Activated CD4-positive, alpha-beta T cell treated with anti-CD3 and anti-CD28 coated beads, Interleukin-2, amount 10 ng/mL, durations not matched to agents 7 days and 5 days (primary cell): ENCODE measurements around the gene UPF3B. TPM values are rescaled to one million over a fixed set of nuclear protein-coding genes. Genes with fewer than 3 reads are reported as not detected.
"Not testable (repeated sequence)": the region's sequence is repeated elsewhere in the genome, so short reads cannot be mapped to it uniquely, and the experiment has no call there.

Source experiments
- CTCF ChIA-PET: fragments of 350-600 bp; sonication (Branson Sonifier 250); formaldehyde crosslinking; loops from one replicate; lab custom pipeline; 2021; ENCODE audit warnings: antibody characterized with exemption; lab: Charles Lee
- POLR2A ChIA-PET: fragments of 350-600 bp; sonication (Branson Sonifier 250); formaldehyde crosslinking; loops from one replicate; lab custom pipeline; 2021; ENCODE audit warnings: antibody characterized with exemption; lab: Charles Lee
- DNase-seq: peaks from one replicate; pipeline ENCODE4 v3.0.0-alpha.2; 2020
- H3K27ac Mint-ChIP-seq: one replicate; pipeline ENCODE4 v1.8.0; 2021; ENCODE audit warnings: mild to moderate bottlenecking, moderate library complexity, mixed read lengths
- H3K27me3 Mint-ChIP-seq: one replicate; pipeline ENCODE4 v1.8.0; 2021; ENCODE audit warnings: mixed read lengths
- H3K36me3 Mint-ChIP-seq: one replicate; pipeline ENCODE4 v1.8.0; 2021; ENCODE audit warnings: low read depth, mixed read lengths
- H3K4me1 Mint-ChIP-seq: one replicate; pipeline ENCODE4 v1.8.0; 2021; ENCODE audit warnings: mixed read lengths
- H3K4me3 Mint-ChIP-seq: one replicate; pipeline ENCODE4 v1.8.0; 2021; ENCODE audit warnings: mild to moderate bottlenecking, moderate library complexity, mixed read lengths
- H3K9me3 Mint-ChIP-seq: one replicate; pipeline ENCODE4 v1.8.0; 2021; ENCODE audit warnings: mixed read lengths
- total RNA-seq, 2 experiments: library from RNA; stranded (reverse); gene quantifications; one replicate each; pipeline ENCODE4 v1.2.3, GENCODE V29; 2021

The UPF3B gene
- total RNA-seq, 2 experiments from 2014 or later, result 11.8 to 12.3 TPM

DNA sequence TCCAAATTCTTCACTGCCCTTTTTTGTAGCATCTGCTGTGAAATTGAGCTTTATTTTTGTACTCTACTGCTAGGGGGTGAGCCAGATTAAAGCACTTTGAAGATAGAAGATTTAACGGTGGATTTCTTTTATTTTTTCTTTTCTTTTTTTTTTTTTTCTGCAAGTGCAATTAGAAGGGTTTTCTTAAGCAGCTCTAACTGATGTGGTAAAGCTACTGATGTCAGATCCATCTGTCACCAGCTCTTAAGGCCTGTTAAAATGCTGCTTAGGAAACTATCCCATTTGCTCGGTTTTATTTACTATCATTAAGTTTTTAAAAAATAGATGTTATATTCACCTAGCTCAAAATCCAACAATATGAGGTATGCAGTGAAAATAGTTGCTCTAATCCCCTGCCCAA lies 26.0 kb upstream of the UPF3B start:
- Mint-ChIP-seq H3K36me3 (peaks cover 9% of the 10 kb centered on the region), H3K4me3 (no peak overlapping the region), H3K27ac (peak overlapping the region; percentile 54), H3K4me1 (peaks cover 20% of the 10 kb centered on the region), H3K27me3 (no peaks in the 10 kb centered on the region), H3K9me3 (no peaks in the 10 kb centered on the region)
- ChIA-PET CTCF (interaction anchor here (1.0 kb wide), 1 partner anchor 9 kb away, joined by 3 read pairs; no protein-coding TSS in a partner anchor), POLR2A (no interaction called here)
- DNase-seq, result no peak

DNA sequence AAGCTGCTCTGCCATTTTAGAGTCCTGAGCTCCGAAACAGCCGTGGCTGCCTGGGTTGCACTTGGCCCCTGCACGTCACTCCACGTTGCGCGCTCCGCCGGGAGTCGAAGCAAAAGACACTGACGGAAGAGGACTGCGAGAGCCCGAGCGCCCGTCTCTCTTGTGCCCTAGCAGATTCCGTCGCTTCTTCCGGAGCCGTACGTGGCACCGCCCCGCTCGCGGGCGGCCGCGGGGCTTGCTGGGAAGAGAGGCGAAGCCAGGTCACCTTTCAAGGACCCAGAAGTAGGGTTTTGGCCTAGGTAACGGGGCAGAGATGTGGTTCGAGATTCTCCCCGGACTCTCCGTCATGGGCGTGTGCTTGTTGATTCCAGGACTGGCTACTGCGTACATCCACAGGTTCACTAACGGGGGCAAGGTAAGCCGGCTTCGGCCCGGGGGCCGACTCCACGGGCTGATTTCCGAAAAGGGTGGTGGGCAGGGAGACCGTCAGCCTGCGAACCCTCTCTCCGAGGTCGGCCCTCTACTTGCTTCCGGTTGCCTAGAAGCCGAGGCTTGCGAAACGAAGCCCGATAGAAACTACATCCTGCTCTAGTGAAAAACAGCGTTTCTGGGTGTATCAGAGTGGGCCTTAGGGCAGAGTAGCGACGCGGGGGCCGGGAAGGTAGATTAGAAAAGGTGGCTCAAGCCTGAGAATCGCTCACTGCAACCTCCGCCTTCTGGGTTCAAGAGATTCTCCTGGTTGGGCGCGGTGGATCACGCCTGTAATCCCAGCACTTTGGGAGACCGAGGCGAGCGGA lies 19.0 kb upstream of the UPF3B start, which contains the start of the genes NDUFA1 and RNF113A:
Gene NDUFA1 (plus strand): TSS at position 234 of the 797 bp plus-strand sequence. CDS start 80 bp downstream, at position 314.
Gene RNF113A (minus strand): TSS at position 135 of the 797 bp plus-strand sequence. CDS start 120 bp downstream, at position 15.
- H3K4me3 Mint-ChIP-seq, result peak within 1 kb of the TSS; percentile 100
- H3K27me3 Mint-ChIP-seq, result no peaks in the 10 kb centered on the region
- DNase-seq, result peak; percentile 87
- CTCF ChIA-PET, result interaction anchor here (1.2 to 1.5 kb wide), 2 partner anchors 10 to 19 kb away, joined by 3 to 5 read pairs; partner anchors contain the start of gene UPF3B
- H3K4me1 Mint-ChIP-seq, result peaks cover 16% of the 10 kb centered on the region
- H3K9me3 Mint-ChIP-seq, result no peaks in the 10 kb centered on the region
- peaks cover 21% of the 10 kb centered on the region for H3K36me3 Mint-ChIP-seq
- H3K27ac Mint-ChIP-seq, result peak within 1 kb of the TSS; percentile 100
- POLR2A ChIA-PET, result no interaction called here

DNA sequence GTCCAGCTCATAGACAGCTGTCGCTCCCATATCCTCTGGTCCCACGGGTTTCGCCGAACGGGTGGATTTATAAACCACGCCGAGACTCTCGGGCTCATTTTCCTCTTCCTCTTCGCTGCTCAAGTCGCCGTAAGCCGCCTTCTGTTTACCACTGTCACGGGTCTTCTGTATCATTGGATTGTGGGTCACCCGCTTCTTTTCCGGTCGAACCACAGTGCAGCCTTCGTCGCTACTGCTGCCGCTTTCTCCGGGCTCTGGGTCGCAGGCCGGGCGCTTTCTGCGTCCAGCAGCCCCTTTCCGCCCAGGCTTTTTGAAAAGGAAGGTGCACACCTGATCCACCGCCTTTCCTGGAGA lies 18.5 kb upstream of the UPF3B start:
- ChIA-PET POLR2A (no interaction called here), CTCF (interaction anchor here (0.6 to 1.8 kb wide), 5 partner anchors 9 to 272 kb away, joined by 3 to 5 read pairs (median 3); partner anchors contain the start of gene UPF3B)
- H3K9me3 Mint-ChIP-seq, result no peaks in the 10 kb centered on the region
- peak overlapping the region; percentile 100 for H3K27ac Mint-ChIP-seq
- H3K4me1 Mint-ChIP-seq, result peaks cover 16% of the 10 kb centered on the region
- peak overlapping the region; percentile 100 for H3K4me3 Mint-ChIP-seq
- H3K36me3 Mint-ChIP-seq, result peaks cover 21% of the 10 kb centered on the region
- DNase-seq, result no peak
- H3K27me3 Mint-ChIP-seq, result no peaks in the 10 kb centered on the region

DNA sequence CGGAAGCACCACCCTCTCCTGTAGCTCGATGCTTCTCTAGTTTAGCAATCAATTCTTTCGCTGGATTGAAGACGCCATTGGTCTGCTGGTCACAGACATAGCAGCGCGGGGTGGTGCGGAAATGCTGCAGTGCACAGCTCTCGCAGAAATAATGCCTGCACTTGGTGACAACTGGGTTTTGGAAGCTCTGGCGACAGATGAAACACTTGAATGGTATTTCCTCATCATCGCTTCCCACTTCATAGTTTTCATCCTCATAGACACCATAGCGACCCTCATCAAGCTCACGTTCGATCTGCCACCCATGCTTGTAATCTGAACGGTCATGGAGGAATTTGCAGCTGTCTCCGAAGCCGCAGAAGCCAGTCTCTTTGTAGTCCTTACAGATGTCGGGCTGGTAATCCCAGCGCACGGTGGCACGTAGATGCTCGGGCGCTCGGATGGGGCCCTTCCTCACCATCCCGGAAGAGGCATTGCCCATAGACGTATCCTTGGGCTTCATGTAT lies 17.9 kb upstream of the UPF3B start:
- DNase-seq, result peak; percentile 40

DNA sequence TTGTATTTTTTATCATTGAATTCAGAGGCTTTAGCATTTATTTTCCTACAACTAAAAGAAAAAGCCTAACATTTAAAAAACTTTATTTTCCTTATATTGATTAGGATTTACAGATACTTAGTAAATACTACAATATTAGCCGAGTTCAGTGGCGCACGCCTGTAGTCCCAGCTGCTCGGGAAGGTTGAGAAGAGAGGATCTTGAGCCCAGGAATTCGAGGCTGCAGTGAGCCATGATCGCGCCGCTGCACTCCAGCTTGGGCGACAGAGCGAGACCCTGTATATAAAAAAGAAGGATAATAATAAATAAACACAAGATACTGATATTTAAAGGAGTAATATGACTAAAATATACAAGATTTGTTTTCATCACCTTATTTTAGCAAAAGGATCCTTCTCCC lies 681 bp upstream of the UPF3B start:
- no peaks in the 10 kb centered on the region for H3K27me3 Mint-ChIP-seq
- H3K9me3 Mint-ChIP-seq, result no peaks in the 10 kb centered on the region
- H3K36me3 Mint-ChIP-seq, result peaks cover 12% of the 10 kb centered on the region
- POLR2A ChIA-PET, result interaction anchor here (0.5 to 1.3 kb wide), 3 partner anchors 20 to 188 kb away, joined by 3 to 10 read pairs (median 5); partner anchors contain the start of gene RPL39
- H3K27ac Mint-ChIP-seq, result peak overlapping the region; percentile 97
- H3K4me3 Mint-ChIP-seq, result peak overlapping the region; percentile 98
- peaks cover 23% of the 10 kb centered on the region for H3K4me1 Mint-ChIP-seq
- DNase-seq, result no peak
- CTCF ChIA-PET, result interaction anchor here (1.2 to 1.5 kb wide), 3 partner anchors 18 to 62 kb away, joined by 3 to 6 read pairs (median 5); partner anchors contain the start of genes NDUFA1, RNF113A and RPL39

More for the DNA sequence above, 17.9 kb upstream of the UPF3B start:
- Mint-ChIP-seq H3K4me1 (peaks cover 16% of the 10 kb centered on the region), H3K36me3 (peaks cover 18% of the 10 kb centered on the region), H3K27me3 (no peaks in the 10 kb centered on the region), H3K4me3 (peak overlapping the region; percentile 100), H3K27ac (peak overlapping the region; percentile 100), H3K9me3 (no peaks in the 10 kb centered on the region)
- ChIA-PET CTCF (interaction anchor here (0.6 to 1.8 kb wide), 8 partner anchors 9 to 271 kb away, joined by 3 to 5 read pairs (median 3); partner anchors contain the start of genes RPL39 and UPF3B), POLR2A (no interaction called here)

DNA sequence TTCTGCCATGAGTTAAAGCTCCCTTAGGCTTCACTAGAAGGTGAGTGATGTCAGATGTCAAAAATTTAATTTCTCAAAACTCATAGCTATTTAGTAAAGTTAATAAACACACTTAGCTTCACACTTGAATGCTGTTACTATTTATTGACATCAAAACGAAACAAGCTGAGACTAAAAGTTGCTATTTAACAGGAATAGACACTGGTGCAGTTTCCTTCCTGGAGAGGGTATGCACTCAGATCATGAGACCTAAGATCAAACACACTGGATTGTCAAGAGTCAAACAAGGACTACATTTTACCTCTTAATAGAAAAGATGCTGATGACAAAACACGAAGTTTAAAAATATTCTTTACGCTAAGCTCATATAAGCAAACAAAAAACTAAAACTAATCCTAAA lies 18.9 kb downstream of the UPF3B start:
- Mint-ChIP-seq H3K4me3 (no peak overlapping the region), H3K27me3 (no peaks in the 10 kb centered on the region), H3K27ac (no peak overlapping the region), H3K9me3 (no peaks in the 10 kb centered on the region), H3K36me3 (peaks cover 47% of the 10 kb centered on the region), H3K4me1 (no peaks in the 10 kb centered on the region)
- CTCF ChIA-PET, result interaction anchor here (0.8 to 1.2 kb wide), 2 partner anchors 8 to 19 kb away, joined by 3 read pairs; partner anchors contain the start of gene UPF3B
- POLR2A ChIA-PET, result no interaction called here
- no peak for DNase-seq

DNA sequence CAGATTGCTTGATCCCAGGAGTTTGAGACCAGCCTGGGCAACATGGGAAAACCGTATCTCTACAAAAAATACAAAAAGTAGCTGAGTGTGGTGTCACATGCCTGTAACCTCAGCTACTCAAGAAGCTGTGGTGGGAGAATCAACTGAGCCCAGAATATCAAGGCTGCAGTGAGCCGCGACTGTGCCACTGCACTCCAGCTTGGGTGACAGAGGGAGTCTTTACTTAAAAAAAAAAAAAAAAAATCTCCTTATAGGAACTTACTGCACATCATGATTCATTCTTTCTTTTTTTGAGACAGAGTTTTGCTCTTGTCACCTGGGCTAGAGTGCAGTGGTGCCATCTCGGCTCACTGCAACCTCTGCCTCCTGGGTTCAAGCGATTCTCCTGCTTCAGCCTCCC lies 24.3 kb downstream of the UPF3B start:
- Mint-ChIP-seq H3K27me3 (no peaks in the 10 kb centered on the region), H3K36me3 (peaks cover 19% of the 10 kb centered on the region), H3K4me3 (no peak overlapping the region), H3K9me3 (no peaks in the 10 kb centered on the region), H3K27ac (no peak overlapping the region), H3K4me1 (peaks cover 10% of the 10 kb centered on the region)
- DNase-seq, result no peak
- ChIA-PET CTCF (no interaction called here), POLR2A (no interaction called here)

DNA sequence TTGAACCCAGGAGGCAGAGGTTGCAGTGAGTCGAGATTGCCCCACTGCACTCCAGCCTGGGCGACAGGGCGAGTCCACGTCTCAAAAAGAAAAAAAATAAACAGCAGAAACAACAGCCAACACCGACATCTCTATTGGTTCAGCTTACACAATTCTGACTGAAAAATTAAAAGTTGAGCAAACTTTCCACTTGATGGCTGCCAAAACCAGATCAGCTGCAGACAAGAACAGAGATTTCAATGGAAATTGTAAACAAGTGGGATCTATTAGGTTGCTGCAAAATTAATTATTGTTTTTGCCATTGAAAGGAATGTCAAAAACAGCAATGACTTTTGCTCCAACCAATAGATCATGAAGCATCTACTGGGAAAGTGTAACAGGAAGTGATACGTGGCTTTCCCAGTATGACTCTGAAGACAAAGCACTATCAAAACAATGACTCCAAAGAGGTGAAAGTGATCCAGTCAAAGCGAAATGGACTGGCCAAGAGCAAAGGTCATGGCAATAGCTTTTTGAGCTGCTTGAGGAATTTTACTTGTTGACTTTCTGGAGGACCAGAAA lies 26.3 kb downstream of the UPF3B start:
- Mint-ChIP-seq H3K36me3 (peaks cover 16% of the 10 kb centered on the region), H3K27me3 (no peaks in the 10 kb centered on the region), H3K4me3 (no peak overlapping the region), H3K4me1 (peaks cover 19% of the 10 kb centered on the region), H3K27ac (peak overlapping the region; percentile 69), H3K9me3 (no peaks in the 10 kb centered on the region)
- ChIA-PET POLR2A (no interaction called here), CTCF (interaction anchor here (1.7 kb wide), 1 partner anchor 42 kb away, joined by 4 read pairs; no protein-coding TSS in a partner anchor)
- DNase-seq, result no peak

DNA sequence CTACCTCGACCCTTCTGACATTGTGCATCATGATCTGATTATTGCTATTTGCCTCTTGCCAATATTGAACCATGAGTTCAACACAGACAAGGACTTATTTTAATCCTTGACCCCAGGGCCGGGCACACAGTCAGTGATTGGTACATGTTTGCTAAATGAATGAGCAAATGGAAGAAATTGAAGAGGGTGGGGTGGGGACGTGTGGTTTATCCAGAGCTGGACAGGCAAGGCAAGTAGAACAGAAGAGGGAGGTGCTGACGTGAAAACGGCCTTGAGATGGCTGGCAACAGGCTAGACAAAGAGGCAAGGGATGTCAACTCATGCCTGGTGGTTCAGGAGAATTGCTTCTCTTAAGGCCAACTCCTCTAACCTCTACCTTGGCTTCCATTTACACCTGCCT lies 28.5 kb downstream of the UPF3B start:
- not testable (repeated sequence) for H3K4me3 Mint-ChIP-seq

DNA sequence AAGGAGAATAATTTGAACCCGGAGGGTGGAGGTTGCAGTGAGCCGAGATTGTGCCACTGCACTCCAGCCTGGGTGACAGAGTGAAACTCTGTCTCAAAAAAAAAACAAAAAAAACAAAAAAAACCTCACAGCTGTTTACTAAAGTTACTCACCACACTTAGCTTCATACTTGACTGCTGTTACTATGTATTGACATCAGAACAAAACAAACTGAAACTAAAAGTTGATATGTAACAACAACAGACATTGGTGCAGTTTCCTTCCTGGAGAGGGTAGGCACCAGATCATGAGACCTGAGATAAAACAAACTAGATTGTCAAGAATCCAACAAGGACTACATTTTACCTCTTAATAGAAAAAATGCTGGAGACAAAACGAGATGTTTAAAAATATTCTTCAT lies 31.1 kb downstream of the UPF3B start:
- H3K36me3 Mint-ChIP-seq, H3K9me3 Mint-ChIP-seq, H3K27me3 Mint-ChIP-seq, POLR2A ChIA-PET: not testable (repeated sequence)
- H3K4me1 Mint-ChIP-seq, result peaks cover 18% of the 10 kb centered on the region
- peak overlapping the region; percentile 48 for H3K4me3 Mint-ChIP-seq
- peak; percentile 32 for DNase-seq
- H3K27ac Mint-ChIP-seq, result peak overlapping the region; percentile 92
- CTCF ChIA-PET, result interaction anchor here (1.1 kb wide), 1 partner anchor 23 kb away, joined by 4 read pairs; no protein-coding TSS in a partner anchor

More for the DNA sequence above, 28.5 kb downstream of the UPF3B start:
- H3K9me3 Mint-ChIP-seq, H3K36me3 Mint-ChIP-seq, CTCF ChIA-PET, H3K27me3 Mint-ChIP-seq, POLR2A ChIA-PET, H3K27ac Mint-ChIP-seq, DNase-seq: not testable (repeated sequence)
- H3K4me1 Mint-ChIP-seq, result peaks cover 22% of the 10 kb centered on the region

DNA sequence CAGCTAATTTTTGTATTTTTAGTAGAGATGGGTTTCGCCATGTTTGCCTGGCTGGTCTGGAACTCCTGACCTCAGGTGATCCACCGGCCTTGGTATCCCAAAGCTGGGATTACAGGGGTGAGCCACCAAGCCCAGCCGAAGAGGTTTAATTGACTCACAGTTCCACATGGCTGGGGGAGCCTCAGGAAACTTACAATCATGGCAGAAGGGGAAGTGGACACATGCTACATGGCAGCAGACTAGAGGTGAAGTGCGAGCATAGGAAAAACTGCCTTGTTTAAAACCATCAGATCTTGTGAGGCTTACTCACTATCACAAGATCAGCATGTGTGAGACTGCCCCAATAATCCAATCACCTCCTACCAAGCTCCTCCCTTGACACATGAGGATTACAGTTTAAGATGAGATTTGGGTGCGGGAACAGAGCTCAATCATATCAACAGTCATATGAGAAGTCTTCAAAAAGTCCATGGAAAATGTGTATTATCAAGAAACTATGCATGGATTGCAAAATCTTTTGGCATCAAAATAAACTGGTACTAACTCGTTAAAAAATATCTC lies 35.6 kb downstream of the UPF3B start:
- H3K4me1 Mint-ChIP-seq, result peaks cover 9% of the 10 kb centered on the region
- H3K27ac Mint-ChIP-seq, result no peak overlapping the region
- no peaks in the 10 kb centered on the region for H3K27me3 Mint-ChIP-seq
- POLR2A ChIA-PET, result no interaction called here
- CTCF ChIA-PET, result interaction anchor here (0.9 to 1.3 kb wide), 2 partner anchors 13 to 25 kb away, joined by 3 to 6 read pairs; partner anchors contain the start of gene RPL39
- H3K4me3 Mint-ChIP-seq, result no peak overlapping the region
- peaks cover 2% of the 10 kb centered on the region for H3K36me3 Mint-ChIP-seq
- no peaks in the 10 kb centered on the region for H3K9me3 Mint-ChIP-seq
- no peak for DNase-seq

DNA sequence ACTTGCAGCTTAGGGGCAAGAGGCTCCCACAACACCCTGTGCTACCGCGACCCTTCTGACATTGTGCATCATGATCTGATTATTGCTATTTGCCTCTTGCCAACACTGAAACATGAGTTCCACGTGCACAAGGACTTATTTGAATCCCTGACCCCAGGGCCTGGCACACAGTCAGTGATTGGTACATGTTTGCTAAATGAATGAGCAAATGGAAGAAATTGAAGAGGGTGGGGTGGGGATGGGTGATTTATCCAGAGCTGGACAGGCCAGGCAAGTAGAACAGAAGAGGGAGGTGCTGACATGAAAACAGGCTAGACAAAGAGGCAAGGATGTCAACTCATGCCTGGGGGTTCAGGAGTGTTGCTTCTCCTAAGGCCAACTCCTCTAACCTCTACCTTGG lies 36.5 kb downstream of the UPF3B start:
- POLR2A ChIA-PET, result no interaction called here
- H3K36me3 Mint-ChIP-seq, result no peaks in the 10 kb centered on the region
- DNase-seq, result no peak
- no peaks in the 10 kb centered on the region for H3K27me3 Mint-ChIP-seq
- no peaks in the 10 kb centered on the region for H3K9me3 Mint-ChIP-seq
- CTCF ChIA-PET, result no interaction called here
- H3K4me1 Mint-ChIP-seq, result peaks cover 3% of the 10 kb centered on the region
- H3K4me3 Mint-ChIP-seq, result no peak overlapping the region
- H3K27ac Mint-ChIP-seq, result no peak overlapping the region
